Progenitor cell of endocrine pancreas (in vitro differentiated cells): ENCODE results near the gene AK4. TPM values are rescaled to one million over a fixed set of nuclear protein-coding genes. Genes with fewer than 3 reads are reported as not detected.
"Not testable (repeated sequence)": the region's sequence is repeated elsewhere in the genome, so short reads cannot be mapped to it uniquely, and the experiment has no call there.

Experiments
- DNase-seq: peaks from one replicate; pipeline ENCODE4 v3.0.0; 2021; ENCODE audit warnings: low spot score; ENCODE audit not compliant: unreplicated experiment
- H3K27ac Mint-ChIP-seq: 2 replicates; pipeline ENCODE4 v1.8.0; 2021; ENCODE audit warnings: mild to moderate bottlenecking, moderate library complexity, mixed read lengths
- H3K27me3 Mint-ChIP-seq: 2 replicates; pipeline ENCODE4 v1.8.0; 2021; ENCODE audit warnings: mixed read lengths
- H3K36me3 Mint-ChIP-seq: 2 replicates; pipeline ENCODE4 v1.8.0; 2022; ENCODE audit warnings: mixed read lengths; ENCODE audit not compliant: insufficient read depth
- H3K4me1 Mint-ChIP-seq: 2 replicates; pipeline ENCODE4 v1.8.0; 2021; ENCODE audit warnings: low read depth, mixed read lengths
- H3K4me3 Mint-ChIP-seq: 2 replicates; pipeline ENCODE4 v1.8.0; 2021; ENCODE audit warnings: low read depth, mild to moderate bottlenecking, moderate library complexity, mixed read lengths
- H3K9me3 Mint-ChIP-seq: 2 replicates; pipeline ENCODE4 v1.8.0; 2021; ENCODE audit warnings: low read depth, mixed read lengths
- CTCF ChIP-seq: fragments of 200-600 bp; sonication (generic); IDR thresholded peaks from one replicate; pipeline ENCODE4 v1.5.0; 2021; ENCODE audit warnings: antibody characterized with exemption, mild to moderate bottlenecking; ENCODE audit not compliant: unreplicated experiment
- total RNA-seq: library from RNA; stranded (reverse); gene quantifications from 2 replicates; pipeline ENCODE4 v1.2.1, GENCODE V29; 2021

Gene AK4
- total RNA-seq, 1 donor from 2014 or later: 12.6 TPM

- Mint-ChIP-seq H3K36me3 (no peaks in the 10 kb centered on the region), H3K4me3 (no peak overlapping the region), H3K4me1 (peaks cover 7% of the 10 kb centered on the region), H3K9me3 (no peaks in the 10 kb centered on the region), H3K27ac (no peak overlapping the region), H3K27me3 (no peaks in the 10 kb centered on the region)
- no peak for TF ChIP-seq CTCF
- no peak for DNase-seq
Observed at GRCh38 chr1:65159801-65160523, 12.0 kb downstream of the AK4 start.

- H3K9me3 Mint-ChIP-seq: no peaks in the 10 kb centered on the region
- DNase-seq: no peak
- H3K4me3 Mint-ChIP-seq: no peak overlapping the region
- H3K27ac Mint-ChIP-seq: no peak overlapping the region
- no peak for TF ChIP-seq CTCF
- H3K4me1 Mint-ChIP-seq: peaks cover 11% of the 10 kb centered on the region
- H3K27me3 Mint-ChIP-seq: no peaks in the 10 kb centered on the region
- H3K36me3 Mint-ChIP-seq: no peaks in the 10 kb centered on the region
Observed at GRCh38 chr1:65163201-65163805, 15.3 kb downstream of the AK4 start.

GRCh38 chr1:65164101-65164500, 16.1 kb downstream of the AK4 start:
- not testable (repeated sequence) for H3K9me3 Mint-ChIP-seq, H3K4me1 Mint-ChIP-seq, H3K27ac Mint-ChIP-seq, H3K36me3 Mint-ChIP-seq, H3K27me3 Mint-ChIP-seq, H3K4me3 Mint-ChIP-seq, DNase-seq

GRCh38 chr1:65164633-65165032, 16.6 kb downstream of the AK4 start:
- H3K36me3 Mint-ChIP-seq: no peaks in the 10 kb centered on the region
- H3K4me3 Mint-ChIP-seq: no peak overlapping the region
- no peaks in the 10 kb centered on the region for H3K9me3 Mint-ChIP-seq
- no peak overlapping the region for H3K27ac Mint-ChIP-seq
- no peaks in the 10 kb centered on the region for H3K27me3 Mint-ChIP-seq
- H3K4me1 Mint-ChIP-seq: peaks cover 5% of the 10 kb centered on the region
- DNase-seq: no peak
- no peak for TF ChIP-seq CTCF

GRCh38 chr1:65165269-65165993, 17.4 kb downstream of the AK4 start:
- no peak for DNase-seq
- H3K27ac Mint-ChIP-seq: no peak overlapping the region

More at GRCh38 chr1:65165269-65165993, 17.4 kb downstream of the AK4 start:
- Mint-ChIP-seq H3K4me1 (peaks cover 5% of the 10 kb centered on the region), H3K27me3 (no peaks in the 10 kb centered on the region), H3K36me3 (no peaks in the 10 kb centered on the region), H3K4me3 (no peak overlapping the region), H3K9me3 (no peaks in the 10 kb centered on the region)
- no peak for TF ChIP-seq CTCF
